GM13976 (cell line): Measurements from ENCODE around the gene MRGPRF.

ENCODE experiments used
- DNase-seq: peaks from one replicate; pipeline ENCODE4 v3.0.0; 2012; ENCODE audit warnings: low spot score
- CTCF ChIP-seq: IDR thresholded peaks from 2 replicates; pipeline ENCODE4 v1.5.1; 2012; ENCODE audit warnings: borderline replicate concordance, mild to moderate bottlenecking; ENCODE audit not compliant: insufficient read depth; ENCODE audit errors: extremely low read depth, missing control alignments, control extremely low read depth
- in situ Hi-C: fragments of 300-500 bp; cut with MboI; formaldehyde crosslinking; loops from one replicate; pipeline ENCODE4 v1.12.0; 2022; ENCODE audit warnings: low sequenced_read_pairs, mixed read lengths, inconsistent platforms; ENCODE audit not compliant: unreplicated experiment

Gene MRGPRF

GRCh38 chr11:69011624-69012091 is 1.4 kb downstream of the MRGPRF start:
- no peak for DNase-seq
- in situ Hi-C loops = no loop called here
- TF ChIP-seq CTCF = no peak

GRCh38 chr11:69010964-69011623 is 2.0 kb downstream of the MRGPRF start:
- DNase-seq = no peak
- in situ Hi-C loops = no loop called here
- no peak for TF ChIP-seq CTCF

GRCh38 chr11:69010361-69010891 is 2.6 kb downstream of the MRGPRF start:
- in situ Hi-C loops = no loop called here
- no peak for TF ChIP-seq CTCF
- DNase-seq = no peak

GRCh38 chr11:69009441-69010211 is 3.4 kb downstream of the MRGPRF start:
- no peak for DNase-seq
- in situ Hi-C loops = no loop called here
- TF ChIP-seq CTCF = no peak

- TF ChIP-seq CTCF = no peak
- no peak for DNase-seq
- in situ Hi-C loops = no loop called here
These were observed 4.2 kb downstream of the MRGPRF start for GRCh38 chr11:69008737-69009440.

- no peak for TF ChIP-seq CTCF
- in situ Hi-C loops = no loop called here
- no peak for DNase-seq
These were observed 5.1 kb downstream of the MRGPRF start for GRCh38 chr11:69007975-69008381.
